Measurements from ENCODE around the gene GPRC5A. TPM values are rescaled to one million over a fixed set of nuclear protein-coding genes. Genes with fewer than 3 reads are reported as not detected.

GPRC5A gene
- total and polyA plus RNA-seq, 2 of the 4 experiments (the other 2 are of a cell fraction), result 49.6 to 201 TPM

DNA sequence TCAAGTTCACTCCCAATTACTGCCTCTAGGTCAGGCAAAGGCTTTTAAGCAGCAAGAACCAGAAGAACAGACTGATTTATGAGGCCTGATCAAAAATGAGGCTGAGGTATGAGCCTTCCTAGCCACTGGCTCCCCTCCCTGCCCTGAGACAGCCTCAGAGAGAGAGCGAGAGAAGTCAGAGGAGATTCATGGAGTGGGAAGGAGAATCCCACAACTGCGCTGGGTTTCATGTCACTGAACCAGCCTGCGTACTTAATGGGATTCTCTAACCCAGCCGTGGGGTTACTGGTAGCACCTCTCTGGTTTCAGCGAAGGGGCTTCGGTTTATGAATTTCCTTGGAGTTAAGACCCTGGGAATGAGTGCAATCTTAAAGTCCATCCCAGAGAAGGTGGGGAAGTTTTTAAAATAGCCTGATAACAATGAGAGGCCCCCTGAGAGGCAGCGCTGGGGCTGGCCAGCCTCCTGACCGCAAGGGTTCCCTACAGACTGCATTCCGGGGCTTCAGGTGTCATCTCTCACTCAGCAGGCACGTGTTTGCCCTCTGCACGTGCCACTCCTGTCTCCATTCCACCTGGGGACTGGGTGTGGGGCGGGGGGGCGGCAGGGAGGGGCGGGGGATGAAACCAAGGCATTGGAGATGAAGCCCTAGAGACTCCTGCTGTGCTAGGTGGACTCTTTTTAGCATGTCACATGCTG lies 6.1 kb upstream of the GPRC5A start:
- H4K5ac ChIP-seq (ENCODE audit: low read depth, low read length), result peak overlapping the region; percentile 85
- ATAC-seq (ENCODE audit: low read depth) (0 out of 2 replicates have a peak, but pooled peaks have one; percentile 7), DNase-seq (no peak)
- peak overlapping the region; percentile 69 for H3K4ac ChIP-seq (ENCODE audit: low read depth, low read length)
- H3K14ac ChIP-seq (replicated peaks; ENCODE audit: low read depth, low read length), result peak overlapping the region; percentile 8
- no peak overlapping the region for H3K4me3 ChIP-seq (ENCODE audit: insufficient read depth, low read depth, low read length)
- H3K23ac ChIP-seq (ENCODE audit: low read depth, low read length), result peak overlapping the region; percentile 79
- H4K20me1 ChIP-seq (ENCODE audit: insufficient read depth, low read length), result no peaks in the 10 kb centered on the region
- peak overlapping the region; percentile 36 for H2BK5ac ChIP-seq (ENCODE audit: low read depth, low read length, poor library complexity, severe bottlenecking)
- H2AFZ ChIP-seq (replicated peaks; ENCODE audit: low read length, poor library complexity), result peak overlapping the region; percentile 9
- no peaks in the 10 kb centered on the region for H3K36me3 ChIP-seq (ENCODE audit: control insufficient read depth, insufficient read depth, low read length)
- in situ Hi-C loops (cut with MboI; ENCODE audit: low sequenced_read_pairs) (loop anchor here (10.0 kb wide), 1 partner anchor 50 kb away; no protein-coding TSS in a partner anchor), dilution Hi-C loops (cut with HindIII; ENCODE audit: low sequenced_read_pairs, unreplicated experiment) (no loop called here), intact Hi-C loops (cut with micrococcal nuclease) (no loop called here)
- no peak overlapping the region for H3K4me2 ChIP-seq (ENCODE audit: low read depth, low read length)
- no peak for TF ChIP-seq MAZ (IDR thresholded peaks at IDR 0.05; ENCODE audit: borderline replicate concordance, low read depth, low read length)
- TF ChIP-seq, protein P1, sequence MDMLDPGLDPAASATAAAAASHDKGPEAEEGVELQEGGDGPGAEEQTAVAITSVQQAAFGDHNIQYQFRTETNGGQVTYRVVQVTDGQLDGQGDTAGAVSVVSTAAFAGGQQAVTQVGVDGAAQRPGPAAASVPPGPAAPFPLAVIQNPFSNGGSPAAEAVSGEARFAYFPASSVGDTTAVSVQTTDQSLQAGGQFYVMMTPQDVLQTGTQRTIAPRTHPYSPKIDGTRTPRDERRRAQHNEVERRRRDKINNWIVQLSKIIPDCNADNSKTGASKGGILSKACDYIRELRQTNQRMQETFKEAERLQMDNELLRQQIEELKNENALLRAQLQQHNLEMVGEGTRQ (IDR thresholded peaks at IDR 0.05; ENCODE audit: low read depth, low read length), result no peak
- TF ChIP-seq RCOR1 (IDR thresholded peaks at IDR 0.05; ENCODE audit: insufficient replicate concordance, low read length), result no peak
- TF ChIP-seq POLR2A (IDR thresholded peaks at IDR 0.05; ENCODE audit: low read depth, low read length), result no peak
- TF ChIP-seq FOS (IDR thresholded peaks at IDR 0.05; ENCODE audit: low read depth, low read length), result no peak
- TF ChIP-seq BHLHE40 (IDR thresholded peaks at IDR 0.05; ENCODE audit: low read depth, low read length), result peak; percentile 73
- no peak for TF ChIP-seq CEBPB (IDR thresholded peaks at IDR 0.05; ENCODE audit: low read depth, low read length)
- peak overlapping the region; percentile 72 for H2BK15ac ChIP-seq (ENCODE audit: low read depth, low read length)
- H3K4me1 ChIP-seq (ENCODE audit: control insufficient read depth, insufficient read depth, low read length), result peaks cover 19% of the 10 kb centered on the region
- H4K91ac ChIP-seq (ENCODE audit: insufficient read depth, low read depth, low read length), result peak overlapping the region; percentile 71
- H3K27ac ChIP-seq (ENCODE audit: insufficient read depth, low read length), result peak overlapping the region; percentile 8; the same call in 1 of the 2 replicates
- no peak overlapping the region; the same call in 1 of the 2 replicates for H3K56ac ChIP-seq (ENCODE audit: extremely low read depth, insufficient read depth, low read length)
- H2BK120ac ChIP-seq (ENCODE audit: low read depth, low read length), result peak overlapping the region; percentile 70
- H3K9me1 ChIP-seq (ENCODE audit: insufficient read depth, low read length), result peaks cover 21% of the 10 kb centered on the region
- H2AK5ac ChIP-seq (ENCODE audit: low read depth, low read length), result peak overlapping the region; percentile 96
- H4K8ac ChIP-seq (ENCODE audit: low read depth in 2 of 2, low read length in 2 of 2), result peak overlapping the region; percentile 44 to 61
- H2BK20ac ChIP-seq (ENCODE audit: low read depth, low read length), result peak overlapping the region; percentile 92
- CTCF ChIA-PET, result no interaction called here
- H2AK9ac ChIP-seq (replicated peaks; ENCODE audit: low read depth, low read length, poor library complexity), result no peak overlapping the region
- WGBS, 2 experiments (ENCODE audit: extremely low coverage in 2 of 2, insufficient read length in 1 of 2), result 60% methylated on average over 3 of the region's 14 CpGs; no CpG with 5 or more reads in 1 of the 2 experiments
- no peaks in the 10 kb centered on the region for H3K27me3 ChIP-seq (ENCODE audit: control insufficient read depth, insufficient read depth, low read length)
- H3K79me1 ChIP-seq (ENCODE audit: low read depth in 1 of 2, low read length in 2 of 2), result peaks cover 15 to 25% of the 10 kb centered on the region in 2 experiments; a peak in 3 of 4 replicates
- H3K9me3 ChIP-seq (ENCODE audit: control insufficient read depth, insufficient read depth, low read length), result no peaks in the 10 kb centered on the region
- H3K9ac ChIP-seq (ENCODE audit: low read depth, low read length), result peak overlapping the region; percentile 13; the same call in 1 of the 2 replicates
- H3K18ac ChIP-seq (ENCODE audit: low read depth, low read length), result peak overlapping the region; percentile 36
- no TSS peak for BruUV-seq (replicated peaks)
- POLR2A ChIA-PET (ENCODE audit: unreplicated experiment), result no interaction called here
